G401 (cell line): ENCODE data around the gene TRIM73. TPM values are rescaled to one million over a fixed set of nuclear protein-coding genes. Genes with fewer than 3 reads are reported as not detected.
"Not testable (repeated sequence)": the region's sequence is repeated elsewhere in the genome, so short reads cannot be mapped to it uniquely, and the experiment has no call there.

Experiments used
- DNase-seq: peaks from one replicate; pipeline ENCODE4 v3.0.0-alpha.2; 2015; ENCODE audit warnings: low spot score
- in situ Hi-C: cut with HindIII; loops from 2 replicates; pipeline ENCODE4 v1.10.0; 2016; ENCODE audit warnings: low sequenced_read_pairs, mixed read lengths
- total RNA-seq: library from RNA; depleted of rRNA; stranded (reverse); fragments of >200 nt; shearing (Covaris generic); gene quantifications from 2 replicates; pipeline ENCODE4 v1.2.3, GENCODE V29; 2014

Gene TRIM73
- total RNA-seq, 1 experiment from 2014 or later: 0.20 TPM

GRCh38 chr7:75414708-75415427 is 19.4 kb downstream of the TRIM73 start:
- DNase-seq, in situ Hi-C loops: not testable (repeated sequence)

DNA sequence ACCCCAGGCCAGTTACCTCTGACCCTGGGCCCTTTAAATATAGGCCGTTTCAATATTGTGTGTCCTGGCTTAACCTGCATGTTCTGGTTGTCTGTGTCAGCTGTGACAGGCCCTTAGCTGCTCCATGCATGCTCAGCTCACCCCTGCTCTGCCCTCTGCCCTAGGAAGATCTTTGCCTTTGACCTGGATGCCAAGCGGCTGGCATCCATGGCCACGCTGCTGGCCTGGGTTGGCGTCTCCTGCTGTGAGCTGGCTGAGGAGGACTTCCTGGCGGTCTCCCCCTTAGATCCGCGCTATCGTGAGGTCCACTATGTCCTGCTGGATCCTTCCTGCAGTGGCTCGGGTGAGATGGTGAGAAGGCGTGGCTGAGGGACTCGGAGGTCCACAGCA is 20.0 kb downstream of the TRIM73 start:
- DNase-seq, in situ Hi-C loops: not testable (repeated sequence)

GRCh38 chr7:75415829-75416373 is 20.5 kb downstream of the TRIM73 start:
- in situ Hi-C loops, DNase-seq: not testable (repeated sequence)

DNA sequence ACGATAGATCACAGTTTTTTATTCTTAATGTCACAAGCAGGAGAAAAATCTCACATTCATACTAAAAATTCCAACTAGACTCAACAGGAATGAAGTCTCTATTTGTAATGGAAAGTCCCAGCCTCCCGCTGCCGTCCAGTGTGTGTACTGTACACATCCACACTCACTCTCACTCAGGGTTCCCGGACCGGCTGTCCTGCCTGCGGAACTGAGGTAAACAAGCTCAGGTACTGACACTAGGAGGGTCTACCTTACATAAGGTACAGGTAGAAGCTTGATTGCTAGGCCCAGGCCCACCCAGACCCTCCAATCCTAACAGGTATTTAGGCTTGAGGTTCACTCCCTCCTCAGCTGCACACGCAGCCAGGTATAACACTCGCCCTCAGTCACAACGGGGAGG is 21.4 kb downstream of the TRIM73 start:
- DNase-seq, in situ Hi-C loops: not testable (repeated sequence)

- DNase-seq, in situ Hi-C loops: not testable (repeated sequence)
These were observed 22.9 kb downstream of the TRIM73 start for GRCh38 chr7:75418292-75418858.

GRCh38 chr7:75419210-75419609 is 23.8 kb downstream of the TRIM73 start:
- DNase-seq: not testable (repeated sequence)

GRCh38 chr7:75419693-75420092 is 24.3 kb downstream of the TRIM73 start:
- in situ Hi-C loops: not testable (repeated sequence)
- peak; percentile 13 for DNase-seq

More at GRCh38 chr7:75419210-75419609, 23.8 kb downstream of the TRIM73 start:
- in situ Hi-C loops: not testable (repeated sequence)

- DNase-seq, in situ Hi-C loops: not testable (repeated sequence)
These were observed 24.7 kb downstream of the TRIM73 start for GRCh38 chr7:75420152-75420551.

- DNase-seq, in situ Hi-C loops: not testable (repeated sequence)
These were observed 26.6 kb downstream of the TRIM73 start for GRCh38 chr7:75421798-75422710.

DNA sequence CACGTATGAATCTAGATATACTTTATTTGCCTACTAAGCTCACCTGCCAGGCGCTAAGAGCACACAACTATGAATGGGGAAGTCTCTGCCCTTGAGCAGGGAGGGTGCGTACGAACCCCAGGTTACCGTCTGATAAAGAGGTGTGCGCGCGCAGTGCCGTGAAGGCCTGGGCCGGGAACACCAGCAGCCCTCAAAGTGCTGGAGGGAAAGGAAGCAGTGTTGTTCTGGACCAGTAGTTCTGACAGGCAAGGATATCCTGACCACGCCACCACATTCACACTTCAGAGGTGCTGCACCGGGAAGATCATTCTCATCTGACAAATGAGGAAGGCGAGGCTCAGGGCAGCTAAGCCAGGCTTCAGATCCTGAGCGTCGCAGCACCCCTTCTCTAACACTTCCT is 28.1 kb downstream of the TRIM73 start:
- in situ Hi-C loops, DNase-seq: not testable (repeated sequence)

GRCh38 chr7:75439000-75439399 is 43.6 kb downstream of the TRIM73 start:
- DNase-seq, in situ Hi-C loops: not testable (repeated sequence)

DNA sequence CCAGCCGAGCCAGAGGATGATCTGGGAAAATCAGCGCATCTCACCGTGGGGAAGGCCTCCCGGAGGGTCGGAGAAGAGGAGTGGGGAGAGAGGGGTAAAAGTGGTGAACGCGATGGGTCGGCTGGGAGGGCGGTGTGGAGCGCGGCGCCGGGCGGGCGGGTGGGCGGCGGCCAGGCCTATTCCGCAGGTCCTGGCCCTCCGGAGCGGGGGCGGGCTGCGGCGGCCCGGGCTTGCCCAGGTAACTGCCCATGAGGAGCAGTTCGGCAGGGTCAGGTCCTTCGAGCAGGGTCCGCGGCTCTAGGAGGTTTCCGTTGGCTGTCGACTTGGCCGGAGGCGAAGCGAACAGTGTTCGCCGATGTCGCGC is 46.7 kb downstream of the TRIM73 start:
- in situ Hi-C loops, DNase-seq: not testable (repeated sequence)

DNA sequence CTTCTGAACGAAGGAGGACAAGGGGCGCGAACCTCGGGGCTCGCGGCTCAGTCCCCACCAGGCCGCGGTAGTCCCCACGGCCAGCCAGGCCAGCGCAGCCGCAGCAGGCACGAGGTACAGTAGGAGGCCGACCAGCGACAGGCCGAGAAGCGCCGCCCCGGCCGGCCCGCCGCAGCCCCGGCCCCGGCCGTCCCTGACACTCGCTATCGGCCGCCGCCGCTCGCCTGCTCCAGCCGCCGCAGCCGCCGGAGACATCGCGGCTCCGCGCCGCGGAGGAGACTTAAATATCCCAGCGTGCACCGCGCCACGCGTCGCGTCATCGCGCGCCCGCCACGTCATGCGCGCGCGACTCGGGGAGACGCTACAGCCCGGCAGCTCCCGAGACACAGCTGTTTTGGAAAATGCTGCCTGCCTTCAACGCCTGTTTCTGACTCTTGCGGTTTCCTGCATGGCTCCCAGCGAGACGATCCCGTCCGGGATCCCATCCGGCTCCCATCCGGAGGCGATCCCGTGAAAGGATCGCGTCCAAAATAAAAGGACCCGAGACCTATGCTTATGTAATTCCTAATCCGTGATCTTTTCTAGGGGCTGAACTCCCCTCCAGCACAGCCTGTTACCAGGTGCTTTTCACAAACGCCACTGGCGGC is 47.2 kb downstream of the TRIM73 start:
- in situ Hi-C loops: not testable (repeated sequence)
- DNase-seq: peak; percentile 23

- DNase-seq, in situ Hi-C loops: not testable (repeated sequence)
These were observed 54.5 kb downstream of the TRIM73 start for GRCh38 chr7:75449946-75450345.

DNA sequence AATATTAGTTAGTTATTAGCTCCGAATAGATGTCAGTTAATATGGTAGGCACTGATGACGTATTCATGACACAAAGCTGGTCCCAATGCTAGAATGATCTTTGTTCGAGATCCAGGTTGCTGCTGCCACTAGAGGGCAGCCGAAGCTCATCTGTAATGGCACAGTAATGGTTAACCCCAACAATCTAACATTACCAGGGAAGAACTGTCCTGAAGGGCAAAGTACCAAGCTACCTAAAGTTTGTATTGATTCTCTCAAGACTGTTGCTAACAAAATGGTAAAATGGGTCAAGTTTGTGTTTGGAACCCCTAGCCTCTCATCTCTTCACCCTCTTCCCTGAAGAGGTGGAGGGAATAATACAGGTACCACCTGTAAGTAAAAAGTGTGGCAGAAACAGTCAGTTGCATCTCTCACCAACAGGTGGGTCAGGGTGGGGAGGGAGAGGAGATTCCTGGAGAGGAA is 57.1 kb downstream of the TRIM73 start:
- in situ Hi-C loops, DNase-seq: not testable (repeated sequence)
